ENCODE measurements around the gene CAPN1. TPM values are rescaled to one million over a fixed set of nuclear protein-coding genes. Genes with fewer than 3 reads are reported as not detected.

The CAPN1 gene
- total and polyA plus RNA-seq, 2 experiments from 2014 or later = 106 to 145 TPM

- no peak for TF ChIP-seq EZH2phosphoT487 (IDR thresholded peaks at IDR 0.05; ENCODE audit: insufficient read depth, low read depth)
- H2AFZ ChIP-seq = no peak overlapping the region
- H3K9ac ChIP-seq = no peak overlapping the region
- H3K4me2 ChIP-seq (ENCODE audit: unreplicated experiment) = no peak overlapping the region
- H3K9me2 ChIP-seq (ENCODE audit: insufficient read depth) = no peaks in the 10 kb centered on the region
- H3K4me3 ChIP-seq = no peak overlapping the region
- DNase-seq = no peak
- in situ Hi-C loops (cut with MboI) = no loop called here
- peaks cover 3% of the 10 kb centered on the region; the same call in 1 of the 2 replicates for H3K36me3 ChIP-seq (ENCODE audit: low read depth)
- H3K27ac ChIP-seq = no peak overlapping the region
- H3F3A ChIP-seq (ENCODE audit: insufficient read depth) = no peaks in the 10 kb centered on the region
- H3K9me3 ChIP-seq (ENCODE audit: low read depth) = no peaks in the 10 kb centered on the region
- H3K79me2 ChIP-seq (ENCODE audit: insufficient read depth) = peaks cover 40% of the 10 kb centered on the region
- no peaks in the 10 kb centered on the region for H3K27me3 ChIP-seq (replicated peaks; ENCODE audit: insufficient read depth)
- no peaks in the 10 kb centered on the region for H4K20me1 ChIP-seq (ENCODE audit: insufficient read depth)
- 81 to 85% methylated on average over 18 of the region's 18 CpGs for WGBS, 2 experiments (ENCODE audit: low coverage in 1 of 2, low lambda C conversion rate in 2 of 2, missing lambda C conversion rate in 2 of 2)
- 0 out of 2 replicates have a peak, but pooled peaks cover 6% of the 10 kb centered on the region for H3K4me1 ChIP-seq (ENCODE audit: insufficient read depth)
These were observed 4.2 kb downstream of the CAPN1 start for GRCh38 chr11:65185869-65186341.

- H3K36me3 ChIP-seq (ENCODE audit: low read depth) = peaks cover 9% of the 10 kb centered on the region
- no peaks in the 10 kb centered on the region for H3K9me2 ChIP-seq (ENCODE audit: insufficient read depth)
- WGBS, 2 experiments (ENCODE audit: low coverage in 1 of 2, low lambda C conversion rate in 2 of 2, missing lambda C conversion rate in 2 of 2) = 88 to 91% methylated on average over 9 of the region's 9 CpGs
- H3K4me2 ChIP-seq (ENCODE audit: unreplicated experiment) = no peak overlapping the region
- H3K4me1 ChIP-seq (ENCODE audit: insufficient read depth) = 0 out of 2 replicates have a peak, but pooled peaks cover 6% of the 10 kb centered on the region
- in situ Hi-C loops (cut with MboI) = no loop called here
- H3K79me2 ChIP-seq (ENCODE audit: insufficient read depth) = peaks cover 39% of the 10 kb centered on the region
- no peak overlapping the region for H2AFZ ChIP-seq
- H3K4me3 ChIP-seq = no peak overlapping the region
- no peaks in the 10 kb centered on the region for H4K20me1 ChIP-seq (ENCODE audit: insufficient read depth)
- no peak for DNase-seq
- no peak overlapping the region for H3K9ac ChIP-seq
- no peaks in the 10 kb centered on the region for H3K27me3 ChIP-seq (replicated peaks; ENCODE audit: insufficient read depth)
- no peaks in the 10 kb centered on the region for H3K9me3 ChIP-seq (ENCODE audit: low read depth)
- TF ChIP-seq EZH2phosphoT487 (IDR thresholded peaks at IDR 0.05; ENCODE audit: insufficient read depth, low read depth) (no peak), EZH2 (IDR thresholded peaks at IDR 0.05; ENCODE audit: insufficient read depth, poor library complexity, severe bottlenecking) (no peak)
- no peak overlapping the region for H3K27ac ChIP-seq
- H3F3A ChIP-seq (ENCODE audit: insufficient read depth) = no peaks in the 10 kb centered on the region
These were observed 5.0 kb downstream of the CAPN1 start for GRCh38 chr11:65186701-65187100.

- WGBS, 2 experiments (ENCODE audit: low coverage in 1 of 2, low lambda C conversion rate in 2 of 2, missing lambda C conversion rate in 2 of 2) = 83 to 89% methylated on average over 6 of the region's 6 CpGs
- H3K4me1 ChIP-seq (ENCODE audit: insufficient read depth) = 0 out of 2 replicates have a peak, but pooled peaks cover 6% of the 10 kb centered on the region
- TF ChIP-seq EZH2 (IDR thresholded peaks at IDR 0.05; ENCODE audit: insufficient read depth, poor library complexity, severe bottlenecking) = no peak
- no peak for TF ChIP-seq EZH2phosphoT487 (IDR thresholded peaks at IDR 0.05; ENCODE audit: insufficient read depth, low read depth)
- H3K4me3 ChIP-seq = no peak overlapping the region
- peaks cover 14% of the 10 kb centered on the region for H3K36me3 ChIP-seq (ENCODE audit: low read depth)
- H3K4me2 ChIP-seq (ENCODE audit: unreplicated experiment) = no peak overlapping the region
- H3F3A ChIP-seq (ENCODE audit: insufficient read depth) = no peaks in the 10 kb centered on the region
- no peaks in the 10 kb centered on the region for H4K20me1 ChIP-seq (ENCODE audit: insufficient read depth)
- in situ Hi-C loops (cut with MboI) = no loop called here
- no peaks in the 10 kb centered on the region for H3K9me3 ChIP-seq (ENCODE audit: low read depth)
- no peak overlapping the region for H3K9ac ChIP-seq
- H3K79me2 ChIP-seq (ENCODE audit: insufficient read depth) = peaks cover 40% of the 10 kb centered on the region
- no peaks in the 10 kb centered on the region for H3K9me2 ChIP-seq (ENCODE audit: insufficient read depth)
- H3K27me3 ChIP-seq (replicated peaks; ENCODE audit: insufficient read depth) = no peaks in the 10 kb centered on the region
- no peak overlapping the region for H2AFZ ChIP-seq
- H3K27ac ChIP-seq = no peak overlapping the region
- DNase-seq = no peak
These were observed 5.5 kb downstream of the CAPN1 start for GRCh38 chr11:65187146-65187675.

- no peak overlapping the region for H3K27ac ChIP-seq
- 93 to 94% methylated on average over 16 to 20 of the region's 20 CpGs for WGBS, 2 experiments (ENCODE audit: low coverage in 1 of 2, low lambda C conversion rate in 2 of 2, missing lambda C conversion rate in 2 of 2)
- peaks cover 32% of the 10 kb centered on the region for H3K79me2 ChIP-seq (ENCODE audit: insufficient read depth)
- H4K20me1 ChIP-seq (ENCODE audit: insufficient read depth) = no peaks in the 10 kb centered on the region
- H3K9me3 ChIP-seq (ENCODE audit: low read depth) = no peaks in the 10 kb centered on the region
- no peak overlapping the region for H3K4me3 ChIP-seq
- no peaks in the 10 kb centered on the region for H3F3A ChIP-seq (ENCODE audit: insufficient read depth)
- no peaks in the 10 kb centered on the region for H3K9me2 ChIP-seq (ENCODE audit: insufficient read depth)
- H3K9ac ChIP-seq = no peak overlapping the region
- DNase-seq = no peak
- H3K27me3 ChIP-seq (replicated peaks; ENCODE audit: insufficient read depth) = no peaks in the 10 kb centered on the region
- no peak overlapping the region for H3K4me2 ChIP-seq (ENCODE audit: unreplicated experiment)
- H3K36me3 ChIP-seq (ENCODE audit: low read depth) = peaks cover 20% of the 10 kb centered on the region
- no peak for TF ChIP-seq EZH2 (IDR thresholded peaks at IDR 0.05; ENCODE audit: insufficient read depth, poor library complexity, severe bottlenecking)
- no peak for TF ChIP-seq EZH2phosphoT487 (IDR thresholded peaks at IDR 0.05; ENCODE audit: insufficient read depth, low read depth)
- H2AFZ ChIP-seq = no peak overlapping the region
- H3K4me1 ChIP-seq (ENCODE audit: insufficient read depth) = no peaks in the 10 kb centered on the region
- in situ Hi-C loops (cut with MboI) = no loop called here
These were observed 6.3 kb downstream of the CAPN1 start for GRCh38 chr11:65187971-65188461.
